ENCODE results near the gene DVL3.

DNA sequence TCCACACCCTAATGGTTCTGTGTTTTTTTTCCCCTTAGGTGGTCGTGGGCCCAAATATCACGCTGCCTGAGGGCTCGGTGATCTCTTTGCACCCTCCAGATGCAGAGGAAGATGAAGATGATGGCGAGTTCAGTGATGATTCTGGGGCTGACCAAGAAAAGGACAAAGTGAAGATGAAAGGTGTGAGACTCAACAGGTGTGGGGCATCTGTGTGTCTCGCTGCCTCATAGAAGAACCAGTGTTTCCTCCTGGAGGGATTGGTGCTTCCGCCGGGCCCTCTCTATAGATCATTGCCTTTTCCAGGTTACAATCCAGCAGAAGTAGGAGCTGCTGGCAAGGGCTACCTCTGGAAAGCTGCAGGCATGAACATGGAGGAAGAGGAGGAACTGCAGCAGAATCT lies 13.0 kb upstream of the DVL3 start:
- TF ChIP-seq EP300 (IDR thresholded peaks at IDR 0.05), result no peak
- TF ChIP-seq POLR2A (IDR thresholded peaks at IDR 0.05), result no peak
- TF ChIP-seq, protein P1, sequence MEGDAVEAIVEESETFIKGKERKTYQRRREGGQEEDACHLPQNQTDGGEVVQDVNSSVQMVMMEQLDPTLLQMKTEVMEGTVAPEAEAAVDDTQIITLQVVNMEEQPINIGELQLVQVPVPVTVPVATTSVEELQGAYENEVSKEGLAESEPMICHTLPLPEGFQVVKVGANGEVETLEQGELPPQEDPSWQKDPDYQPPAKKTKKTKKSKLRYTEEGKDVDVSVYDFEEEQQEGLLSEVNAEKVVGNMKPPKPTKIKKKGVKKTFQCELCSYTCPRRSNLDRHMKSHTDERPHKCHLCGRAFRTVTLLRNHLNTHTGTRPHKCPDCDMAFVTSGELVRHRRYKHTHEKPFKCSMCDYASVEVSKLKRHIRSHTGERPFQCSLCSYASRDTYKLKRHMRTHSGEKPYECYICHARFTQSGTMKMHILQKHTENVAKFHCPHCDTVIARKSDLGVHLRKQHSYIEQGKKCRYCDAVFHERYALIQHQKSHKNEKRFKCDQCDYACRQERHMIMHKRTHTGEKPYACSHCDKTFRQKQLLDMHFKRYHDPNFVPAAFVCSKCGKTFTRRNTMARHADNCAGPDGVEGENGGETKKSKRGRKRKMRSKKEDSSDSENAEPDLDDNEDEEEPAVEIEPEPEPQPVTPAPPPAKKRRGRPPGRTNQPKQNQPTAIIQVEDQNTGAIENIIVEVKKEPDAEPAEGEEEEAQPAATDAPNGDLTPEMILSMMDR (IDR thresholded peaks at IDR 0.05), result no peak
